ENCODE results near the gene KDM5C. TPM values are rescaled to one million over a fixed set of nuclear protein-coding genes. Genes with fewer than 3 reads are reported as not detected.

The KDM5C gene
- total and polyA plus RNA-seq, 2 of the 8 experiments (the other 6 are each of a cell fraction or from before 2014, with no cell fraction given): 42.4 to 82.2 TPM

- no peak overlapping the region for H2AFZ ChIP-seq (ENCODE audit: low read length)
- H3K79me1 ChIP-seq (ENCODE audit: low read depth, low read length): no peaks in the 10 kb centered on the region; the same call in 1 of the 2 replicates
- H2BK15ac ChIP-seq (ENCODE audit: low read length): no peak overlapping the region
- H3K4me1 ChIP-seq (replicated peaks in 1 of 4; ENCODE audit: control insufficient read depth in 3 of 4, insufficient read depth in 4 of 4, low read length in 3 of 4): no peaks in the 10 kb centered on the region
- no peak overlapping the region for H2BK12ac ChIP-seq (ENCODE audit: low read depth, low read length)
- H2BK20ac ChIP-seq (ENCODE audit: low read length): no peak overlapping the region
- no peak overlapping the region for H3K27ac ChIP-seq (ENCODE audit: low read depth, low read length)
- no peak overlapping the region for H3K56ac ChIP-seq (replicated peaks; ENCODE audit: insufficient read length, low read depth, low read length)
- H3K9me3 ChIP-seq (ENCODE audit: insufficient read depth in 2 of 2, low read depth in 1 of 2, low read length in 1 of 2): no peaks in the 10 kb centered on the region
- no peaks in the 10 kb centered on the region for H3K23me2 ChIP-seq (ENCODE audit: low read depth, low read length)
- no peak overlapping the region for H3K23ac ChIP-seq (ENCODE audit: insufficient read length)
- DNase-seq (ENCODE audit: low read depth in 1 of 2, low spot score in 2 of 2): no peak
- WGBS, 2 experiments (ENCODE audit: extremely low coverage in 1 of 2, insufficient coverage in 1 of 2, insufficient read length in 1 of 2, insufficient replicate concordance in 2 of 2, low coverage in 1 of 2, low lambda C conversion rate in 2 of 2, missing lambda C conversion rate in 1 of 2): 93% methylated on average over 6 of the region's 7 CpGs; no CpG with 5 or more reads in 1 of the 2 experiments
- H3K4ac ChIP-seq (replicated peaks; ENCODE audit: insufficient read length, low read depth, low read length): no peak overlapping the region
- no peak overlapping the region for H2AK5ac ChIP-seq (ENCODE audit: low read depth, low read length)
- no peak overlapping the region for H3K4me3 ChIP-seq (ENCODE audit: extremely low read depth in 1 of 4, insufficient read depth in 2 of 4, low read depth in 3 of 4, low read length in 4 of 4)
- H3K27me3 ChIP-seq (replicated peaks in 1 of 4; ENCODE audit: control insufficient read depth in 3 of 4, extremely low read depth in 1 of 4, insufficient read depth in 3 of 4, low read length in 3 of 4): no peaks in the 10 kb centered on the region
- no peak overlapping the region for H3K9ac ChIP-seq (replicated peaks in 1 of 4; ENCODE audit: extremely low read depth in 1 of 4, low read depth in 3 of 4, low read length in 3 of 4)
- H3K18ac ChIP-seq (ENCODE audit: extremely low read depth, low read length): no peak overlapping the region
- no peak for FAIRE-seq
- H3K36me3 ChIP-seq (ENCODE audit: control insufficient read depth in 2 of 4, insufficient read depth in 4 of 4, low read length in 3 of 4): no peaks in the 10 kb centered on the region
- ChIA-PET CTCF (ENCODE audit: partially characterized antibody) (interaction anchor here (1.1 to 1.4 kb wide), 2 partner anchors 19 to 22 kb away, joined by 3 to 4 read pairs; partner anchors contain the start of gene IQSEC2), POLR2A (ENCODE audit: partially characterized antibody) (interaction anchor here (0.9 kb wide), 1 partner anchor 160 kb away, joined by 4 read pairs; the partner anchor contains the start of genes RIBC1 and SMC1A)
- no peak overlapping the region for H4K91ac ChIP-seq (replicated peaks; ENCODE audit: insufficient read length, low read length)
- H4K8ac ChIP-seq (ENCODE audit: extremely low read depth, insufficient read depth, low read length): no peak overlapping the region
- H3K14ac ChIP-seq (ENCODE audit: insufficient read length): no peak overlapping the region
- H4K5ac ChIP-seq (ENCODE audit: insufficient read length, low read depth, low read length): no peak overlapping the region
- no peak overlapping the region for H2BK5ac ChIP-seq (ENCODE audit: low read depth, low read length)
- H3K4me2 ChIP-seq (ENCODE audit: insufficient read depth in 1 of 2, low read depth in 2 of 2, low read length in 2 of 2): no peak overlapping the region
- H2BK120ac ChIP-seq (replicated peaks; ENCODE audit: low read depth, low read length): no peak overlapping the region
- H3K79me2 ChIP-seq (ENCODE audit: control insufficient read depth in 1 of 2, insufficient read depth in 2 of 2, low read length in 2 of 2): no peaks in the 10 kb centered on the region
- peaks cover 0 to 1% of the 10 kb centered on the region in 2 experiments for H4K20me1 ChIP-seq (replicated peaks in 1 of 2; ENCODE audit: control insufficient read depth in 1 of 2, insufficient read depth in 2 of 2, low read length in 2 of 2)
- no peak for TF ChIP-seq KDM5A (IDR thresholded peaks at IDR 0.05; ENCODE audit: low read length)
- no peak for TF ChIP-seq TEAD4 (IDR thresholded peaks at IDR 0.05; ENCODE audit: low read depth, low read length)
- TF ChIP-seq GABPA (IDR thresholded peaks at IDR 0.05; ENCODE audit: borderline replicate concordance, insufficient read depth, low read length): no peak
- no peak for TF ChIP-seq POLR2AphosphoS5 (IDR thresholded peaks at IDR 0.05; ENCODE audit: low read depth, low read length)
- no peak for TF ChIP-seq SP1 (IDR thresholded peaks at IDR 0.05; ENCODE audit: low read depth, low read length)
- TF ChIP-seq RAD21 (IDR thresholded peaks at IDR 0.05 in 1 of 2, conservative IDR thresholded peaks at IDR 0.05 in 1 of 2; ENCODE audit: low read depth in 2 of 2, low read length in 2 of 2): no peak
- no peak for TF ChIP-seq JUND (IDR thresholded peaks at IDR 0.05; ENCODE audit: low read length)
- no peak for TF ChIP-seq CHD1 (IDR thresholded peaks at IDR 0.05; ENCODE audit: low read depth, low read length)
- no peak for TF ChIP-seq ATF3 (IDR thresholded peaks at IDR 0.05; ENCODE audit: insufficient read depth, low read depth, low read length)
- no peak for TF ChIP-seq SP4 (IDR thresholded peaks at IDR 0.05; ENCODE audit: low read length)
- TF ChIP-seq NRF1 (IDR thresholded peaks at IDR 0.05; ENCODE audit: low read depth, low read length): no peak
- no peak for TF ChIP-seq SAP30 (IDR thresholded peaks at IDR 0.05; ENCODE audit: insufficient read depth, insufficient replicate concordance, low read length)
- TF ChIP-seq RBBP5 (IDR thresholded peaks at IDR 0.05; ENCODE audit: borderline replicate concordance, low read depth, low read length): no peak
Measured at GRCh38 chrX:53262189-53262917, 37.3 kb upstream of the KDM5C start.

Data from H1 (cell line).